Lower leg skin (tissue), 3 donors: ENCODE results near the gene HAS3.

ENCODE experiments used
- POLR2A ChIP-seq, 2 donors: fragments of 450-650 bp; IDR thresholded peaks; one replicate each; pipeline ENCODE4 v1.6.1; 2016 to 2017; ENCODE audit warnings: antibody characterized with exemption in 2 of 2, mild to moderate bottlenecking in 1 of 2, moderate library complexity in 1 of 2
- TF ChIP-seq, protein P1 (sequence below), 3 donors: fragments of 450-650 bp; IDR thresholded peaks; one replicate each; pipeline ENCODE4 v1.5.1; 2016; ENCODE audit warnings: antibody characterized with exemption in 3 of 3, mild to moderate bottlenecking in 3 of 3, moderate library complexity in 2 of 3

DNA sequence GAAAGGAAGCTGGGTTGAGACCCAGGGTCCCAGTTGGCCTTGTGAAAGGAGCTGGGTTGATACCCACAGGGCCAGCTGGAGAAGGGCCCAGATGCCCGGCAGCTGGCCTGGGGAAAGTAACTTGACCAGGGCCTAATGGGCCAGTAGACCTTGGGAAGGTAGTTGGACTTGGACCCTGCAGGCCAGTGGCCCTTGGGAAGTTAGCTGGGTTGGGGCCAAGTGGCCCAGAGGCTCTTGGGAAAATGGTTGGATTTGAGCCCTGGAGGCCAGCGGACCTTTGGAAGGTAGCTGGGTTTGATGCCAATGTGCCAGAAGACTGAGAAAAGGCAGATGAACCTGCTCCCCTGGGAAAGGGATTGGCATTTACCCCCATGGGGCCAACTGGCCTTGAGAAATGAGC, 13.5 kb downstream of the HAS3 start:
- TF ChIP-seq, protein P1, sequence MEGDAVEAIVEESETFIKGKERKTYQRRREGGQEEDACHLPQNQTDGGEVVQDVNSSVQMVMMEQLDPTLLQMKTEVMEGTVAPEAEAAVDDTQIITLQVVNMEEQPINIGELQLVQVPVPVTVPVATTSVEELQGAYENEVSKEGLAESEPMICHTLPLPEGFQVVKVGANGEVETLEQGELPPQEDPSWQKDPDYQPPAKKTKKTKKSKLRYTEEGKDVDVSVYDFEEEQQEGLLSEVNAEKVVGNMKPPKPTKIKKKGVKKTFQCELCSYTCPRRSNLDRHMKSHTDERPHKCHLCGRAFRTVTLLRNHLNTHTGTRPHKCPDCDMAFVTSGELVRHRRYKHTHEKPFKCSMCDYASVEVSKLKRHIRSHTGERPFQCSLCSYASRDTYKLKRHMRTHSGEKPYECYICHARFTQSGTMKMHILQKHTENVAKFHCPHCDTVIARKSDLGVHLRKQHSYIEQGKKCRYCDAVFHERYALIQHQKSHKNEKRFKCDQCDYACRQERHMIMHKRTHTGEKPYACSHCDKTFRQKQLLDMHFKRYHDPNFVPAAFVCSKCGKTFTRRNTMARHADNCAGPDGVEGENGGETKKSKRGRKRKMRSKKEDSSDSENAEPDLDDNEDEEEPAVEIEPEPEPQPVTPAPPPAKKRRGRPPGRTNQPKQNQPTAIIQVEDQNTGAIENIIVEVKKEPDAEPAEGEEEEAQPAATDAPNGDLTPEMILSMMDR (IDR thresholded peaks at IDR 0.05): no peak
- TF ChIP-seq POLR2A (IDR thresholded peaks at IDR 0.05): no peak
